Stimulated activated CD8-positive, alpha-beta memory T cell treated with anti-CD3 and anti-CD28 coated beads, Interleukin-7, amount 100 ng/mL, for 1 hour (primary cell): Measurements from ENCODE around the gene SS18L1.
A peak's percentile ranks its signal among the peaks of the same experiment; 100 is the strongest.

ENCODE experiments used
- DNase-seq, 2 donors: peaks; one replicate each; pipeline ENCODE4 v3.0.0-alpha.2; 2020; ENCODE audit warnings: low read depth in 2 of 2

SS18L1 gene

DNA sequence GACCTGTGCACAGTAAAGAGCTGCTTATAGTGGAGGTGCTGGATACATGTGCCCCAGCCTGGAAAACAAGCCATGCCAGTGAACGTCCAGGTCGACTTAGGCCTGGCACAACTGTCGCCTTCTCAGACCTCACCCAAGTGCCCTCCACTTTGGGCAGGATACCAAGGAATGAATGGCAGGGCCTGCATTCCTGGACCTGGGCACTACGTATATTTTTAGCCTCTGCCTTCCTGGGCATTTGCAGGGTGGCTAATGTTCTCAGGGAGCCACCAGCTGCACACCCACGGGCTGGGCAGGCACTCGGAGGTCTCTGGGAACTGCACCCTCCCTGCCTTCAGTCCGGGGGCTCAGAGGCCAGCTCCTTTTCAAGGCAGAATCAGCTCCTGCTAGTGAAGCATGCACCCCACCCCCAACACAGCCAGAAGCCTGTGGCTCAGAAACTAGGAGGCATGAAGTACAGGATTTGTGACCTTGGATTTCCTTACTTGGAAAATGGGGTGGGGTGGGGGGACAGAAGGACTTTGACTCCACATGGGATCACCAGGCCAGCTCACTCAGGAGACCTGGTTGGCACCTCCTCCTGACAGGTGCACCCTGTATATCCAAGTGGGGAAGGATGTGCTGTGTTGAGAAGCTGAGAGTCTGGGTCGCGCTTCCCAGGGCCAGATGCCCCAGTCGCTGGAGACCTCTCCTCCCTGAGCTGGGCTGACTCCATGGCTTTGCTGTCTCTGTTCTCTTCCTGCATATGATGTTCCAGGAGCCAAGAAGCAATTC, 23.8 kb upstream of the SS18L1 start:
- no peak for DNase-seq

DNA sequence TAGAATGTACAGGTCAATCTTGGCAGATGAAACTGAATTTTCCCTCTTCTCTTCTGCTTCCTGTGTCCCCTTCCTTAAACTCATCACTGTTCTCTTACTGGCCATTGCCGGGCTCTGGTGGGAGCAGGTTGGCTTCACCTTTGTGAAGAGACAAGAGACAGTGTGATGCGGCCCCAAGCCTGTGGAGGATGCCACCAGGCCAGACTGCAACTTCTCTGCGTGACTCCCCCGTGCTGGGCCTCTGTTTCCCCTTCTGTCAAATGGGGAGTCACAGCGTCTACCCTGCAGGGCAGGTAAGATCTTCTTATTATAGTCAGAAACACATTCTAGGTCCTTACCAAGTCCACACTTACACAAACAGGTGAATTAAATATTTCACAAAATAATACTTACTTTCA, 23.2 kb upstream of the SS18L1 start:
- no peak for DNase-seq

DNA sequence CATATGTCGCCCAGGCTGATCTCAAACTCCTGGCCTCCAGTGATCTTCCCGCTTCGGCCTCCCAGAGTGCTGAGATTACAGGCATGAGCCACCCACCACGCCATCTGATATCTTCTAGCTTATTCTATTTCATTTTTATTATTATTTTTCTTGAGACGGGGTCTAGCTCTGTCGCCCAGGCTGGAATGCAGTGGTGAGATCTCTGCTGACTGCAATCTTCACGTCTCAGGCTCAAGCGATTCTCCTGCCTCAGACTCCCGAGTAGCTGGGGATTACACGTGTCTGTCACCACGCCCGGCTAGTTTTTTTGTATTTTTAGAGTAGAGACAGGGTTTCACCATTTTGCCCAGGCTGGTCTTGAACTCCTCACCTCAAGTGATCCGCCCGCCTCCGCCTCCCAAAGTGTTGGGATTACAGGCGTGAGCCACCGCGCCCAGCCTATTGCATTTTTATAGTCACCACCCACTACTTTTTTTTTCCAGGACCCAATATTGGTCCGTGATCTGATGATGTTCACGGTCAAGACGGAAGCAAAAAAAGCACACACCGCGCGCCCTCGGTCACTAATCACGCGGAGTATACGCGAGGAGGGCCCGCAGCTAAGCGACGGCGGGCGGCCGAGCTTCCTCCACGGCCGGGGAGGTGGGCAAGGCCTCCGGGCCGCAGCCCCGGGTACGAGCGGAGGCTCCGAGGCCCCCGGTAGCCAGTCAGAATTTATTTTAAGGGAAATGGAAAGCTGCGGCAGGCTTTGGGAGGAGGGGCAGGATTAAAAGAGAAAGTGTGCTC, 22.4 kb upstream of the SS18L1 start:
- no peak for DNase-seq

DNA sequence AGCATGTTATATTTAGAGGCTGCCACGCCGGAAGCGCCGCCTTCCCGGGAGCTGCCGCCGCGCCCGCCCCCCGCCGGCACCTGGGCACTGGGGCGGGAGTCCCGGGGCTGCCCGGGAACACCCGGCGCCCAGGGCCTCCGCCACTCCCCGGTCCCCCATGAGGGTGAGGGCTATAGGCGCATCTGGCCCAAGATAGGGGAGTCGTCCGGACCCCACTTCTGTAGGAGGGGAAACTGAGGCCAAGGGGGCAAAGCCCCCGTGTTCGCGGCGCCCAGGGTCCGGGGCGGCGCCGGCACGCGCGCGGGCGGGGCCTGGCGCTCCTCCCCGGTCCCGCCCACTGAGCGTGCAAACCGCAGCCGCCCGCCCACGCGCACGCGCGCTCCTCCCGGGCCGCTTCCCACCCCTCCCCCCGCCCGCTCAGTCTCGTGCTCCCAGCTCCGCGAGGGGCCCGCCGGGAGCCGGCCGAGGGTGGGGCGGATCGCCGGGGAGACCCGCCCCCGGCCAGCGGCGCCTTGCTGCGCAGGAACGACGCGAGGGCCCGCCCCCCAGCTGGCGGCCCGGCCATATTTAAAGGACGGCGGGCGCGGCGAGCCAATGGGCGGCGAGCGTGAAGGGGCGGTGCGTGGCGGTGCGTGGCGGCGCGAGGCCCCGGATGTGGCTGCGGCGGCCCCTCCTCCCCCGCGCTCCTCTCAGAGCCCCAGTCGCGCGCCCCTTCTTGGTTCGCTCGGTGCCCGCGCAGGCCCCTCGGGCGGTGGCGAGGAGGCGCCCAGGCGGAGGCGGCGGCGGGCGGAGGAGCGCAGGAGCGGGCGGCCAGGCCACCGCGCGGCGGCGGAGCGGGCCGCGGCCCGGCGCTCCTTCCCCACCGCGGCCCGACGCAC, 21.6 kb upstream of the SS18L1 start, which contains the start of gene LSM14B:
LSM14B (plus strand) TSS at position 700 of the 878 bp plus-strand sequence. CDS start 192 bp downstream, outside the sequence.
- DNase-seq, result peak; percentile 90 to 91

DNA sequence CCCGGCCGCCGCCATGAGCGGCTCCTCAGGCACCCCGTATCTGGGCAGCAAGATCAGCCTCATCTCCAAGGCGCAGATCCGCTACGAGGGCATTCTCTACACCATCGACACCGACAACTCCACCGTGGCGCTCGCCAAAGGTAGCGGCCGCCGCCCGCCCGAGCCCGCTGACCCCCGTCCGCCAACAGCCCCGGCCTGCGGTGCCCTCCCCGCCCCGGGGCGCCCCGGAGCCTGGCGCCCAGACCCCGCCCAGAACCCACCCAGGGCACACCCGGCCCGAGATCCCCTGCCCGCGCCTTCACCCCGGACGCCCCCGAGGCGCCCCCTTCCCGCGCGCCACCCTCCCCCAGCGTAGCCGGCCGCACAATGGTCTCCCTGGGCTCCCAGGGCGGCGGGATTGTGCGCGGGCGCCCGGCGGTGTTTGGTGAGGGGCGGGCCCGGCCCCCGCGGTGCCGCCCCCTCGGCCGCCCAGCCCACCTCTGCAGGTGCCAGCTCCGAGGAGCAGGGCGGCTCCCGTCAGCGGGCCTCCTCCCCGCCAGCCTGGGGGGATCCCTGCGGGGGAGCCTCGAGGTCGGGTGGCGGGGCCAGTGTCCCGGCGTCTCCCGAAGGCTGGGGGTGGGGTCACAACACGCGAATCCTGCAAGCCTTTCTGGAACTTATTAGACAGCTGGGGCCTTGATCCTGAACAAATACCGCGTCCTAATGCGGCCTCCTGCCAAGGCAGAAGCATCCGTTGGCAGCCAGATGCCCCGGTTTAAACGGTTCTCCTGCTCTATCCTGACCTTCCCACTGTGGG, 20.7 kb upstream of the SS18L1 start:
- no peak for DNase-seq

DNA sequence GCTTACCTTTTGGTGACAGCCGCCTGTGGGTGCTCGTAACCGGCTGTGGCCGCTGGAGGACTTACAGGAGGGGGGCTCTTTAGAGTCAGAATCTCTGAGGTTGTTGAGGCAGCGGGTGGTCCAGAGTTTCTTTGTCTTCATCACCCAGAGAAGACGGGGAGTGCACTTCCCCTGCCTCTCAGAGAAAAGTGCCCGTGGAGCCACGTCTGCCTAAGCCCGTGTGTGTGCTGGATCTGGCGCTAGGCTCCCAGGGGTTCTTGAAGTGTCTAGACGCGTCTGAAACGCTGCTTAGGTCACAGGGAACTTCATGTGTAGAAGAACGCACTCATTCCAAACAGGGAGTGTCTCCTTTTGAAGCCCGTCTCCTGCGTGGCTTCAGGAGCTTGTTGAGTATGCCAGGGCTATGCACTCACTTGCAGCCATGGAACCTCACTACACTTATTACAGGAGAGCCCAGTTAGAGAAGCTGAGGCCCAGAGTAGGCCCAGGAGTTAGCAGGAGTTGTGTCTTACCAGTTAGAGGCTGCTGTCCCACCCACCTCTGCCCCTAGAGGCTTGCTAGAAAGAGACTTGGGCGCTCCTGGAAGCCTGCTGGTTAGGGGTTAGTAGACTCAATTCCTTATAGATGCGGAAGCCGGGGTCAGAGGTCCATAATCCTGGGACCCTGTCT, 20.0 kb upstream of the SS18L1 start:
- DNase-seq, result no peak

DNA sequence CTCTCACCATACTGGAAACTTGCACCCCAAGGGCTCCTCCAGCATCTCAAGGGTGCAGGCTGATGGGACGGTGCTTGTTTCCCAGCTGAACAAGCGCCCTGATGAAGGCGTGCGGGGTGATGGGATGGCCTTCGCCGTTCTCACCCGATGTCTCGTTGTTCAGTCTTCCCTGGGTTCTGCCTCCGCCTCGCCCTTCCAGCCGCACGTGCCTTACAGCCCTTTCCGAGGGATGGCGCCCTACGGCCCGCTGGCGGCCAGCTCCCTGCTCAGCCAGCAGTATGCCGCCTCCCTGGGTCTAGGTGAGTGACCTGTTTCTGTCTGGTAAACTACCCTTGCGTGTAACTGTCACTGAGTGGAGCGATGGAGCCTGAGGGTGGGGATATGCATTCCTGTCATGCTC, 17.4 kb upstream of the SS18L1 start:
- no peak for DNase-seq

DNA sequence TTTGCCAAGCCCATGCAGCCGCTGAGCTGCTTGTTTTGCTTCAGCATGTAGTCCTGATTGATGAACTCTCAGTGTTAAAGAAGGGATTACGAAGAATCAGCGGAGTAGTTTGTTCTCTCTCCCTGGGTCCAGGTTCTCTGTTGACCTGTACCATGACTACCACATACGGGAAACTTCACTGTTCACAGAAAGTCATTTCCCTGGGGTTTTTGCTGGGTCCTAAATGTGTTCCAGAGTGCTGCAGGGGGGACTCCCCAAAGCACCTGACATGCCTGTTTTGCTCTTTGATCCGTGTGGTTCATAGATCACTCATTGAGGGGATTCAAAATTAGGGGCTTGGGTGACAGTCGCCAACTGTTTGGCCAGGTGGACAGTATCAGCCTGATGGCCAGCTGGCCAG, 15.8 kb upstream of the SS18L1 start:
- no peak for DNase-seq

DNA sequence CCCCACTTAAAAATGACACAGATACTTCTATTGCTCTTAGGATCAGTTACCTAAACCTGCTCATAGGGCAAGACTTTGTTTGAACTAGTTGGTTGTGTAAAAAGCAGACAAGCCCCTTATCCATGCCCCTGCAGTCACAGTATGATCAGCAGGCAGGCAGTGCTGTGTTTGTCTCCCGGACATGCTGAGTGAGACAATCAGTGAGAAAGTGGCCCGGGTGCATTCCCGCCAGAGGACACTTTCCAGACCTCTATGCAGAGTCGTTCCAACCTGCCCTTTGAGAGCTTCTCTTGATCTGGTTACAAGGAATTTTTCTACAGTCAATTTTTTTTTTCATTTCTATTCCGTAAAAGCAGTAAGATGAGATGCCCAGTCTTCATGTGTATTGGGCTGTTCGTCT, 15.1 kb upstream of the SS18L1 start:
- no peak for DNase-seq

DNA sequence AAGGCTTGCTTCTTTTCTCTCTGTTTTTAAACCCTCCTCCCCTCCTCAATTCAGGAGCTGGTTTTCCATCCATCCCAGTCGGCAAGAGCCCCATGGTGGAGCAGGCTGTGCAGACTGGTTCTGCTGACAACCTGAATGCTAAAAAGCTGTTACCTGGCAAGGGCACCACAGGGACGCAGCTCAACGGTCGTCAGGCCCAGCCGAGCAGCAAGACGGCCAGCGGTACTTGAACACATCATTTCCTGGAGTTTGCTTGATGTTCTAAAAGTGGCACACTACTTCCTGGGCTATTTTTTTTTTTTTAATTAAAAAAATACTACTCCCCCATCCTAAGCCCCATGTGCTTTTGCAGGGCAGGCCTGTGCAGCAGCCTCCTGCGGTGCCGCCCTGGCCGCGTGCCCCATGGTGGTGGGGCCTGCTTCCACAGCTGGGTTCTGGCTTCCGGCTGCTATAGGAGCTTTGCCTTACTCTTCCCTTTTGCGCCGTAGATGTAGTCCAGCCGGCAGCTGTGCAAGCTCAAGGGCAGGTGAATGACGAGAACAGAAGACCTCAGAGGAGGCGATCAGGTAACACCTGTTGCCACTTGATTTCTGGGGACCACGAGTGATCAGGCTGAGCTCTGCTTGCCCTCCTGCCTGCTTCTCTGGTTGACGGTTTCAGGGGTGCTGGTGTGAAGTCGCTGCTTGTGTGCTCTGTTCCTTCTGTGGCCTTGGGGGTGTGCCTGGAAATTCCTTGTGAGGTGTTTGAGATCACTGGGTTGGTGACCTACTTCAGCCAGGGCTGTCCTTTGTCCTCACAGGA, 13.6 kb upstream of the SS18L1 start:
- DNase-seq, result no peak

DNA sequence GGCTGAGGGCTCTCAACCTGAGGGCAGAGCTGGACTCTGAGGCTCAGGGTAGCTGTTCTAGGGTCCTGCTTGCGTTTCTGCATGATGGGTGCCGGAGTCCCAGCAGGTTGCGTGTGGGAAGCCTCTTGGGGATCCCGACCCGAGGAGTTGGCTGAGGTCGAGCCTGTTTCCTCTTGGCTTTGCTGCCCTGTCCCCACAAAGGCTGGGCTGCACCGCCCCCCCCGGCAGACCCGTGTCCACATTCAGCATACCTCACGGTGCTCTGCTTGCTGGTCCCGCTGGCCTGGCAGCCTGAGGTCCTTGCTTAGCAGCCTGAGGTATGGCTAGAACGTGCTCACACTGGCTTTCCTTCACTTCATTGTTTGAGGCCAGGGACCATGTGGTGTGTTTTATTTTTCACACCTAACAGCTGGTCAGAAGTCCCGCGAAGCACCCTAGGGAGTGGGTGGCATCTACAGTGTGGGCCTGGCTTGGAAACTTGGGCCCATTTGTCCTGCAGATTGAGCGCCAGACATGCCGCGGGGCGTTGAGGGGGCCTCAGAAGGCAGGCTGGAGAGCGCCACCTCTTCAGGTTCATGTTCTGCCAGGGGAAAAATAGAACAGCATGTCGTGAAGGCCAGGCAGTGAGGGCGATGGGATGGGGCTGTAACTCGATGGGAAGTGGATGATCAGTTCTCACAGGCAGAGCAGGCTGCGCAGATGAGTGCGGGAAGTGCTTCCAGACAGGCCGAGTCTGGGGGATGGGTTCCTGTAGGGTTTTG, 11.8 kb upstream of the SS18L1 start:
- no peak for DNase-seq

DNA sequence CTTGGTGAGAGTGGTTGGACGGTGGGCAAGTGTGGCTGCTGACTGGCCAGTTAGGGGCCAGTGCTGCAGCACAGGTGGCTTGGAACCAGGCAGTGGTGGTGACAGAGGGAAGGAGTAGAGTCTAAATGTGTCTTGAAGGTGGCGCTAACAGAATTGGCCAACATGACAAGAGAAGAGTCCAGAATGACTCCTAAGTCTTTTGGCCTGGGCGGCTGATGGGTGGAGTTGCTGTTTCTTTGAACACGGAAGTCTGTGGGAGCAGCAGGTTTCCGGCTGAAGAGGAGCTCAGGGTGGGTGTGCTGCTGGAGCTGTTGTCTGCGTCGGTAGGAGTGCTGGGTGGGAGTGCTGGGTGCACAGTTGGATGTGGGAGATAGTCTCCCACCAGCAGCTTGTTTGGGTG, 11.1 kb upstream of the SS18L1 start:
- no peak for DNase-seq

DNA sequence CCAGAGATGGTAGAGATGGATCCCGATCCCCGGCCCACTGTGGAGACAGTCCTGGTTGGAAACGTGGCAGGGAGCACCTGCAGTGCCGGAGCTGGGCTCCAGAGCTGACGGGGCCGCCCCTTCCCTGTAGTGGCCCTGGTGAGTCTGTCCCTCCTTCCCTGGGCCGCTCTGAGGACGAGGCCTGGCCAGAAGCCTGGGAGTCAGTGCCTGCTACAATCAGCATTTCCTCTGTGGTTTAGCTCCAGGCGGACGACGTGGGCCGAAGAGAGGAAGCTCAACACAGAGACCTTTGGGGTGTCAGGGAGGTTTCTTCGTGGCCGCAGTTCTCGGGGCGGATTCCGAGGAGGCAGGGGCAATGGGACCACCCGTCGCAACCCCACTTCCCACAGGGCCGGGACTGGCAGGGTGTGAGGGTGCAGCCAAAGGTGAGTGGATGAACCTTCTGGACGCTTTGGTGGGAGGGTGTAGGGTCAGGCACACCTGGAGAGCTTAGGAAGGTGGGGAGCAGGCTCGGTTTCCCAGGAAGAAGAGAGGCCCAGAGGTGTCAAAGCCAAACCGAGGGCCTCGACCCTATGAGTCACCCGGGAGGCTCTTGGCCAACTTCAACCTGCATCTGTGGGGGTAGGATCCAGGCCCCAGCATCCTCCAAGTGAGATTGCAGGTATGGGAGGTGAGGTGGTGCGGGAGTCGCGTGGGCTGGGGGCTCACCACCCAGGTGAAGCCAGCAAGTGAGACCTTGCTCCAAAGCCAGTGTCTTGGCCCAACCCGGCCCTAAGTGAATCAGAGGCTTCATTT, 10.3 kb upstream of the SS18L1 start:
- no peak for DNase-seq

DNA sequence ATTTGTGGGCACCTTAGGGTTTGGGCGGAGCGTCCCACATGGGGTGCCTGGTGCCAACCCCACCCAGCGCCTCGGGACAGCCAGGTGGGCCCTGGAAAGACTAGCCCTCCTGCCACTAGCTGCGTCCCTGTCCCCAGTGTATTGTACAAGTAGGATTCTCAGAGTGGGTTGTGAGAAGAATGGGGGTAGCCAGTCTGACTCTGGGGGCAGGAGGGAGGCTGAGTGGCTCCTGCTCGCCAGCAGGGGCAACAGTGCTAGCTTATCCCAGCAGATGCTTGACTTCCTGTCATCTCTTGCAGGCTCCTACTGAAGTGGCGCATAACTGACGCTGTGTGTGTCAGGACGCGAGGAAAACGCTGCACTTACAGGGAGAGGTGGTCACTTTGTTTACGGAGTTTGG, 9.7 kb upstream of the SS18L1 start:
- DNase-seq, result no peak

DNA sequence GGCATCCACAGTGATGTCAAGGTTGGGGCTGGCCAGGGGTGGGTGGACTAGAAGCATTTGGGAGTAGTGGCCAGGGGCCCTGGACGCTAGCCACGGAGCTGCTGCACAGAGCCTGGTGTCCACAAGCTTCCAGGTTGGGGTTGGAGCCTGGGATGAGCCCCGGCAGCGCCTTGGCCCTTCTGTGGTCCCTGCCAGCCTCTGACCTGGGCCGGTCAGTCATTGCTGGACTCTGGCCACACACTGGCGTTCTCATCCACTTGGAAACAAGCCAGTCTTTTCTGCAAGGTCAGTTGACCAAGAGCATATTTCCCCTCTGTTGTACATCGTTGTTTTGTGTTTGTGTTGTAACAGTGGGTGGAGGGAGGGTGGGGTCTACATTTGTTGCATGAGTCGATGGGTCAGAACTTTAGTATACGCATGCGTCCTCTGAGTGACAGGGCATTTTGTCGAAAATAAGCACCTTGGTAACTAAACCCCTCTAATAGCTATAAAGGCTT, 8.8 kb upstream of the SS18L1 start:
- no peak for DNase-seq

DNA sequence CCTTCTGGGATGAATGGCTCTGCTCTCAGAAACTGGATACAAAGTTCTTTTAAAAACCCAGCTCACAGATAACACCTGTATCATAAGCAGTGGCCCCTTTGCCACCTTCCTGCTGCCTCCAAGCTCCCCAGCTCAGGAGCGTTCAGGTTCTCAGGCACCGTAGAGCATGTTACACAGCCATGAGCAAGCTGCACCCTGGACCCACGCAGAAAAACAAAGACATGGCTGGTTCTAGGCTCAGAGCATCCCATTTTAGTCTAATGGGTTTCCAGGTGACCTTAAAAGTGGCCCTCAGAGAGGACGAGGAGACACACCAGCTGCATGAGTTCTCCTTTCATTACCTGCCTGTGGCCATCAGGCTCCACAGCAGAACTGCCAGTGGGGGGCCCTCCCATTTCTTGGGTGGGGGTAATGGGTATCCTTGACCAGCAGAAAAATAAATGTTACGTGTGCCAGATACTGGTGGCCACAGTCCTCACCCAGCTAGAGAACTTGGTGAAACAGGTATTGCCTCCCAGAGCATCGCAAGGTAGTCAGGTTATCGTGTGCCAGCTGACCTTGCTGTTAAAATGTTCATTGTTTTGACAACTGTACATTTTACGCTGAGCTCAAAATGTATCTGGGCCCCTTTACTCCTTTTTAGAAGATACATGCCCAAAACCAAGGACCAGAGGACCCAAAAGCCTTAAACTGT, 7.8 kb upstream of the SS18L1 start:
- no peak for DNase-seq

DNA sequence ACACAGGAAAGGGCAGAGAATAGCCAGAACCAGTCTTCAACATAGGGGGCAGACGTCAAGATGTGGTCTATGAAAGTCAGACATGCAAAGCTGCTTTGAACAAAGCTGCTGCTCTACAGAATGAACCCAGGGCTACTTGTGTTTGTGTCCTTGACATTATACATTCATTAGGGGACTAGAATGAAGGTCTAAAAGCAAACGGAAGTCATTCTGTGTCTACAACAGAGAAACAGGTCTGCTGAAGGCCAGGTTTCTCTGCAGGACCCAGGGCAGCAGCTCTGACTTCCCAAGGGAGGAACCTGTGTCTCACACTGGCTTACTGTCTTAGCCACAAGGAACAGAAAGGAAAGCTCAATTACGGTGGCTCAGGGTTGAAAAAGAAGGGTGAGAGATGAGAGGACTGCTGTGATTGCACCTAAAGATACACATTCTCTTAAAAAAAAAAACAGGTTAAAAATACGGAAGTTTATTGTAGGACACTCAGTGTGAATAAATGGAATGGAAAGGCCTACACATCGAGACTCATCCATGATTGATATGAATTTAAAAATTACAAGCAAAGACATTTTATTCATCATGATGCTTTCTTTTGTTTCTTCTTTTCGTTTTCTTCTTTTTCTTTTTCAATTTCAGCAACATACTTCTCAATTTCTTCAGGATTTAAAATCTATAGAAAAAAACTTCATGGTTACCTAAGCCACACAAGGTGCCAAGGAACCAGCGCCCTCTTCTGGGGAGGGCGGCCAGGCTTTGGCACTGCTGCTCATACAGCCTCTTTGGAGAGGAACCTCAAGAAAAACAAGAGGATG, 7.1 kb upstream of the SS18L1 start:
- DNase-seq, result peak in 1 of 2 donors; percentile 54
